Chondrocyte (in vitro differentiated cells): ENCODE measurements around the gene NHP2. TPM values are rescaled to one million over a fixed set of nuclear protein-coding genes. Genes with fewer than 3 reads are reported as not detected.
"Not testable (repeated sequence)": the region's sequence is repeated elsewhere in the genome, so short reads cannot be mapped to it uniquely, and the experiment has no call there.

Source experiments
- DNase-seq: peaks from one replicate; pipeline ENCODE4 v3.0.0; 2021; ENCODE audit warnings: mixed read lengths, low spot score
- H3K27ac Mint-ChIP-seq: one replicate; pipeline ENCODE4 v1.8.0; 2021; ENCODE audit warnings: mild to moderate bottlenecking, moderate library complexity, mixed read lengths; ENCODE audit not compliant: unreplicated experiment
- H3K27me3 Mint-ChIP-seq: 2 replicates; pipeline ENCODE4 v1.8.0; 2021; ENCODE audit warnings: low read depth, mixed read lengths
- H3K36me3 Mint-ChIP-seq: 2 replicates; pipeline ENCODE4 v1.8.0; 2021; ENCODE audit warnings: low read depth, mixed read lengths
- H3K4me1 Mint-ChIP-seq: 2 replicates; pipeline ENCODE4 v1.8.0; 2021; ENCODE audit warnings: low read depth, mild to moderate bottlenecking, mixed read lengths
- H3K4me3 Mint-ChIP-seq: one replicate; pipeline ENCODE4 v1.8.0; 2021; ENCODE audit warnings: mild to moderate bottlenecking, moderate library complexity, mixed read lengths; ENCODE audit not compliant: unreplicated experiment
- H3K9me3 Mint-ChIP-seq: 2 replicates; pipeline ENCODE4 v1.8.0; 2021; ENCODE audit warnings: low read depth, mixed read lengths
- CTCF ChIP-seq: fragments of 200-600 bp; sonication (generic); IDR thresholded peaks from 2 replicates; pipeline ENCODE4 v1.5.0; 2021; ENCODE audit warnings: antibody characterized with exemption, mild to moderate bottlenecking, moderate library complexity
- total RNA-seq: library from RNA; stranded (reverse); gene quantifications from 3 replicates; pipeline ENCODE4 v1.2.1, GENCODE V29; 2021

The NHP2 gene
- total RNA-seq, 1 donor from 2014 or later: 74.1 TPM

GRCh38 chr5:178199581-178200434 lies 46.1 kb upstream of the NHP2 start:
- no peak overlapping the region for H3K27ac Mint-ChIP-seq
- H3K36me3 Mint-ChIP-seq: peaks cover 2% of the 10 kb centered on the region
- peaks cover 5% of the 10 kb centered on the region for H3K4me1 Mint-ChIP-seq

GRCh38 chr5:178198706-178199105 lies 45.0 kb upstream of the NHP2 start:
- H3K27me3 Mint-ChIP-seq: peaks cover 4% of the 10 kb centered on the region
- H3K9me3 Mint-ChIP-seq: no peaks in the 10 kb centered on the region
- no peak overlapping the region for H3K4me3 Mint-ChIP-seq
- no peak overlapping the region for H3K27ac Mint-ChIP-seq
- H3K36me3 Mint-ChIP-seq: no peaks in the 10 kb centered on the region
- no peak for TF ChIP-seq CTCF
- no peak for DNase-seq
- H3K4me1 Mint-ChIP-seq: peaks cover 5% of the 10 kb centered on the region

More at GRCh38 chr5:178199581-178200434, 46.1 kb upstream of the NHP2 start:
- Mint-ChIP-seq H3K9me3 (no peaks in the 10 kb centered on the region), H3K4me3 (no peak overlapping the region), H3K27me3 (peaks cover 2% of the 10 kb centered on the region)
- TF ChIP-seq CTCF: no peak
- no peak for DNase-seq

- H3K36me3 Mint-ChIP-seq, H3K27me3 Mint-ChIP-seq, H3K4me3 Mint-ChIP-seq, H3K27ac Mint-ChIP-seq, H3K9me3 Mint-ChIP-seq, H3K4me1 Mint-ChIP-seq, DNase-seq: not testable (repeated sequence)
These were observed 44.5 kb upstream of the NHP2 start for GRCh38 chr5:178198151-178198550.

GRCh38 chr5:178196986-178197385 lies 43.3 kb upstream of the NHP2 start:
- no peak overlapping the region for H3K4me3 Mint-ChIP-seq
- H3K36me3 Mint-ChIP-seq: no peaks in the 10 kb centered on the region
- peaks cover 4% of the 10 kb centered on the region for H3K27me3 Mint-ChIP-seq
- peaks cover 5% of the 10 kb centered on the region for H3K4me1 Mint-ChIP-seq
- peaks cover 3% of the 10 kb centered on the region for H3K9me3 Mint-ChIP-seq
- DNase-seq: no peak
- no peak overlapping the region for H3K27ac Mint-ChIP-seq
- TF ChIP-seq CTCF: peak; percentile 57

GRCh38 chr5:178196281-178196812 lies 42.7 kb upstream of the NHP2 start:
- Mint-ChIP-seq H3K4me1 (peaks cover 5% of the 10 kb centered on the region), H3K36me3 (no peaks in the 10 kb centered on the region), H3K27me3 (peaks cover 4% of the 10 kb centered on the region), H3K9me3 (peaks cover 3% of the 10 kb centered on the region), H3K27ac (no peak overlapping the region), H3K4me3 (no peak overlapping the region)
- TF ChIP-seq CTCF: no peak
- DNase-seq: no peak
